ENCODE results near the gene GOLGA8H.
"Not testable (repeated sequence)": the region's sequence is repeated elsewhere in the genome, so short reads cannot be mapped to it uniquely, and the experiment has no call there.

The GOLGA8H gene

DNA sequence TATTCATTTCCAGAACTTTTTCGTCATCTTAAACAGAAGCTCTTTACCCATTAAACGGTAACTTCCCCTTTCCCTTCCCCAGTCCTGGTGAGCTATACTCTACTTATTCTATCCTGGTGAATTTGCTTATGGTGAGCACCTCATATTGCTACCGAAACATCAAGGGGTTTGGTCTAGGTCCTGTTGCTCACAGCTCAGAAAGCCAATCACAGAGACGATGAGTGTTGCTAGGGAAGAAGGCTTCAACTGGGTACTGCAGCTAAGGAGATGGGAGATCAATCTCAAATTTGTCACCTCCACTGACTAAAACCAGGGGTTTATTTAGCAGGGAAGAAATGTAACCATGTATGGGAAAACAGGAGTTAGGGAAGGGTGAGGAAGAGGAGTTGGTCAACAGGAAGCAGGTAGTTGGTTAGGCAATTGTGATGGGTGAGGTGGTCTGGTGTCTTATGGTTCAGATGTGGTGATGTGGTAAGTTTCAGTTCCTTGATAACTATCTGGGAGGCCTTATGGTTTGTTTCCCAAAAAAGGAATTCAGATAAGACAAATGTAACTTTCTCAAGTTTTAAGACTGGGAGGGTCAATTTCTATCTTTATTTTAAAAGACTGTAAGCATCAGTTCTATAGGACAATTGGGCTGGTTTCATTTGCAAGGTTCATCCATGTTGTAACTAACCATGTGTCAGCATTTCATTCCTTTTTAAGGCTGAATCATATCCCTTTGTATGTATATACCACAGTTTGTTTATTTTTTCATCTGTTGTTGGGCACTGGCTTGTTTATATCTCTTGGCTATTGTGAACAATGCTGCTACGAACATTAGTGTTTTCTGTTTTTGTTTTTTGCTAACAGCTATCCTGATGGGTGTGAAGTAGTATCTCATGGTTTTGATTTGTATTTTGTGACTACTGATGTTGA is 46.4 kb downstream of the GOLGA8H start:
- peaks cover 6% of the 10 kb centered on the region for H3K4me1 ChIP-seq (ENCODE audit: control insufficient read depth, insufficient read depth, low read length, poor library complexity, severe bottlenecking)
- no peaks in the 10 kb centered on the region for H3K9me3 ChIP-seq (ENCODE audit: control insufficient read depth, low read length)
- WGBS, 2 experiments (ENCODE audit: insufficient coverage in 2 of 2) = 94 to 100% methylated on average over 2 to 3 of the region's 5 CpGs
- no peak overlapping the region for H3K27ac ChIP-seq (ENCODE audit: low read depth, low read length, severe bottlenecking)
- no peak overlapping the region for H3K4me3 ChIP-seq (ENCODE audit: extremely low read depth, insufficient read depth, low read length, poor library complexity, severe bottlenecking)
- H3K36me3 ChIP-seq (ENCODE audit: control insufficient read depth, insufficient read depth, low read length) = peaks cover 42% of the 10 kb centered on the region

DNA sequence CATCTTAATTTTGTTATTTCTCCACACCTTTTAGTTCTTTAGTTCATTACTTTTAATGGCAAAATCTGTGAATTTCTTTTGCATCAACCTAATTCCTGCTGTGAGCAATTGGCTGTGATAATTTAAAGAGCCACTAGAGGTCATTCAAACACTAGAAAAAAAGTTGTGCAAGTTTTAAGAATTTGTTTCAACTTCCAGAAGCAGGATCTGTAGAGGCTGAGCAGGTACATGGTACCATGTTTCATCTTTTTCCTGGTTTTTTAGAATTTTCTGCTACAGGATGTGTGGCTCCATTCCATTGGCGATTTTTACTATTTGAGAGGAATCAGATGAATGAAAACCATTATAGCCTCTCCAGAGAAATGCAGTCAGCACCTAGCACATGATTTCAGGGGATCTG is 57.3 kb downstream of the GOLGA8H start:
- H3K4me1 ChIP-seq (ENCODE audit: control insufficient read depth, insufficient read depth, low read length, poor library complexity, severe bottlenecking); H3K27ac ChIP-seq (ENCODE audit: low read depth, low read length, severe bottlenecking); H3K4me3 ChIP-seq (ENCODE audit: extremely low read depth, insufficient read depth, low read length, poor library complexity, severe bottlenecking); H3K9me3 ChIP-seq (ENCODE audit: control insufficient read depth, low read length): not testable (repeated sequence)
- peaks cover 33% of the 10 kb centered on the region for H3K36me3 ChIP-seq (ENCODE audit: control insufficient read depth, insufficient read depth, low read length)
- no CpG with 5 or more reads among the region's 1 CpG for WGBS, 2 experiments (ENCODE audit: insufficient coverage in 2 of 2)

Data from mesodermal cell (in vitro differentiated cells).